Gastrocnemius medialis (tissue), 4 donors: ENCODE measurements around the gene PRICKLE2. TPM values are rescaled to one million over a fixed set of nuclear protein-coding genes. Genes with fewer than 3 reads are reported as not detected.

Experiments
- ATAC-seq, 2 donors: fragments of 150-250 bp; one replicate each; pipeline ENCODE4 v1.9.1; 2016
- DNase-seq, 2 donors: peaks; one replicate each; pipeline ENCODE4 v3.0.0-alpha.2; 2019
- H3K27ac ChIP-seq, 4 donors: fragments of 200-600 bp; sonication (generic); 1 replicate in 1 of 4; 2 replicates in 3 of 4; pipeline ENCODE4 v1.5.1; 2016 to 2018; ENCODE audit warnings: mild to moderate bottlenecking in 2 of 4, moderate library complexity in 1 of 4
- H3K27me3 ChIP-seq, 3 donors: fragments of 200-600 bp; sonication (generic) in 2 of 3; 1 replicate in 1 of 3; 2 replicates in 2 of 3; pipeline versions ENCODE4 v1.5.1 to v1.6.0; 2016 to 2019; ENCODE audit warnings: mild to moderate bottlenecking in 1 of 3, moderate library complexity in 1 of 3
- H3K36me3 ChIP-seq, 2 donors: fragments of 200-600 bp; sonication (generic) in 1 of 2; one replicate each; pipeline ENCODE4 v1.5.1; 2017 to 2018
- H3K4me1 ChIP-seq, 2 donors: fragments of 200-600 bp; sonication (generic) in 1 of 2; one replicate each; pipeline ENCODE4 v1.5.1; 2016 to 2017; ENCODE audit warnings: mild to moderate bottlenecking in 2 of 2
- H3K4me3 ChIP-seq, 4 donors: fragments of 200-600 bp; sonication (generic) in 3 of 4; 1 replicate in 1 of 4; 2 replicates in 3 of 4; pipeline ENCODE4 v1.5.1; 2016 to 2019; ENCODE audit warnings: mild to moderate bottlenecking in 2 of 4
- H3K9me3 ChIP-seq, 3 donors: fragments of 200-600 bp; sonication (generic) in 2 of 3; 1 replicate in 1 of 3; 2 replicates in 2 of 3; pipeline ENCODE4 v1.5.1; 2016 to 2019
- CTCF ChIP-seq, 5 experiments: fragments of 450-650 bp in 3 of 5; fragments of 200-600 bp in 2 of 5; sonication (generic) in 2 of 5; IDR thresholded peaks in 4 of 5; conservative IDR thresholded peaks in 1 of 5; 1 replicate in 4 of 5; 2 replicates in 1 of 5; pipeline ENCODE4 v1.5.1; 2016 to 2019; ENCODE audit warnings: antibody characterized with exemption in 5 of 5, mild to moderate bottlenecking in 3 of 5, moderate library complexity in 3 of 5
- POLR2A ChIP-seq, 2 donors: fragments of 450-650 bp; IDR thresholded peaks; one replicate each; pipeline ENCODE4 v1.6.1; 2017; ENCODE audit warnings: antibody characterized with exemption in 2 of 2, mild to moderate bottlenecking in 2 of 2, moderate library complexity in 2 of 2
- in situ Hi-C, 4 donors: fragments of 200-750 bp; cut with MboI; loops; one replicate each; pipeline versions ENCODE4 v1.15.0 to v1.8.0; 2017; ENCODE audit warnings: low sequenced_read_pairs in 4 of 4
- intact Hi-C: fragments of 100-400 bp; cut with DNase I; formaldehyde crosslinking; loops from one replicate; pipeline ENCODE4 v1.15.1; 2023; ENCODE audit warnings: low total_unique reads
- total RNA-seq, 4 donors: library from RNA; depleted of rRNA; stranded (reverse); fragments of >200 nt; gene quantifications; one replicate each; pipeline versions ENCODE4 v1.1.0 to v1.2.3, GENCODE V29; 2016

The PRICKLE2 gene
- total RNA-seq, 4 donors from 2014 or later = 3.6 to 6.7 (median 4.6) TPM

- Histone ChIP-seq H3K4me1 (no peaks in the 10 kb centered on the region), H3K9me3 (no peaks in the 10 kb centered on the region), H3K4me3 (no peak overlapping the region), H3K36me3 (no peaks in the 10 kb centered on the region), H3K27ac (no peak overlapping the region), H3K27me3 (no peaks in the 10 kb centered on the region)
- intact Hi-C loops (no loop called here), in situ Hi-C loops (no loop called here)
- no peak for ATAC-seq
- TF ChIP-seq POLR2A (IDR thresholded peaks at IDR 0.05) (no peak), CTCF (IDR thresholded peaks at IDR 0.05 in 4 of 5, conservative IDR thresholded peaks at IDR 0.05 in 1 of 5) (no peak)
- DNase-seq = no peak
Observed at GRCh38 chr3:64120876-64121275, 104.4 kb downstream of the PRICKLE2 start.

- in situ Hi-C loops = no loop called here
- H3K27ac ChIP-seq = no peak overlapping the region
Observed at GRCh38 chr3:64117483-64117882, 107.8 kb downstream of the PRICKLE2 start.

DNA sequence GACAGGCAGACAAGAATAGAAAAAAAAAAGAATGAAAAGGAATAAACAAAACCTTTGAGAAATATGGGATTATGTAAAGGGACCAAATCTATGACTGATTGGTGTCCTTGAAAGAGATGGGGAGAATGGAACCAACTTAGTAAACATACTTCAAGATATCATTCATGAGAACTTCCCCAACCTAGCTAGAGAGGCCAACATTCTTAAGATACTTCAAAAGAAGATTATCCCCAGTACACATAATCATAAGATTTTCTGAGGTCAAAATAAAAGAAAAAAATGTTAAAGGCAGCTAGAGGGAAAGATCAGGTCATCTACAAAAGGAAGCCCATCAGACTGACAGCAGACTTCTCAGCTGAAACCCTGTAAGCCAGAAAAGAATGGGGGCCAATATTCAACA, 110.6 kb downstream of the PRICKLE2 start:
- H3K4me3 ChIP-seq = no peak overlapping the region
- intact Hi-C loops = no loop called here

More at GRCh38 chr3:64117483-64117882, 107.8 kb downstream of the PRICKLE2 start:
- Histone ChIP-seq H3K4me1 (no peaks in the 10 kb centered on the region), H3K9me3 (no peaks in the 10 kb centered on the region), H3K27me3 (no peaks in the 10 kb centered on the region), H3K4me3 (no peak overlapping the region), H3K36me3 (no peaks in the 10 kb centered on the region)
- intact Hi-C loops = no loop called here
- TF ChIP-seq POLR2A (IDR thresholded peaks at IDR 0.05) (no peak), CTCF (IDR thresholded peaks at IDR 0.05 in 4 of 5, conservative IDR thresholded peaks at IDR 0.05 in 1 of 5) (no peak)
- ATAC-seq = no peak
- no peak for DNase-seq

GRCh38 chr3:64111872-64112271, 113.4 kb downstream of the PRICKLE2 start:
- H3K4me1 ChIP-seq = no peaks in the 10 kb centered on the region
- intact Hi-C loops (no loop called here), in situ Hi-C loops (no loop called here)
- TF ChIP-seq POLR2A (IDR thresholded peaks at IDR 0.05) (no peak), CTCF (IDR thresholded peaks at IDR 0.05 in 4 of 5, conservative IDR thresholded peaks at IDR 0.05 in 1 of 5) (no peak)
- H3K9me3 ChIP-seq = no peaks in the 10 kb centered on the region
- DNase-seq (no peak), ATAC-seq (no peak)
- H3K27me3 ChIP-seq = no peaks in the 10 kb centered on the region
- H3K36me3 ChIP-seq = no peaks in the 10 kb centered on the region
- H3K4me3 ChIP-seq = no peak overlapping the region
- no peak overlapping the region for H3K27ac ChIP-seq

More for the DNA sequence above, 110.6 kb downstream of the PRICKLE2 start:
- Histone ChIP-seq H3K9me3 (no peaks in the 10 kb centered on the region), H3K4me1 (no peaks in the 10 kb centered on the region), H3K27ac (no peak overlapping the region), H3K27me3 (no peaks in the 10 kb centered on the region), H3K36me3 (no peaks in the 10 kb centered on the region)
- no peak for TF ChIP-seq POLR2A (IDR thresholded peaks at IDR 0.05)
- no peak for TF ChIP-seq CTCF (IDR thresholded peaks at IDR 0.05 in 4 of 5, conservative IDR thresholded peaks at IDR 0.05 in 1 of 5)
- DNase-seq = no peak
- in situ Hi-C loops = no loop called here
- ATAC-seq = no peak

- Histone ChIP-seq H3K36me3 (no peaks in the 10 kb centered on the region), H3K4me1 (no peaks in the 10 kb centered on the region), H3K27ac (no peak overlapping the region), H3K27me3 (no peaks in the 10 kb centered on the region), H3K9me3 (no peaks in the 10 kb centered on the region), H3K4me3 (no peak overlapping the region)
- ATAC-seq (no peak), DNase-seq (no peak)
- intact Hi-C loops = no loop called here
- TF ChIP-seq CTCF (IDR thresholded peaks at IDR 0.05 in 4 of 5, conservative IDR thresholded peaks at IDR 0.05 in 1 of 5) (no peak), POLR2A (IDR thresholded peaks at IDR 0.05) (no peak)
- in situ Hi-C loops = no loop called here
Observed at GRCh38 chr3:64111083-64111482, 114.2 kb downstream of the PRICKLE2 start.
